Measurements from ENCODE around the gene EXOC1L. TPM values are rescaled to one million over a fixed set of nuclear protein-coding genes. Genes with fewer than 3 reads are reported as not detected.

The EXOC1L gene
- total RNA-seq, 2 experiments from 2014 or later, result not detected

GRCh38 chr4:55808632-55809031 is 11.0 kb upstream of the EXOC1L start:
- CTCF ChIA-PET, result no interaction called here
- Mint-ChIP-seq H3K4me3 (no peak overlapping the region), H3K27me3 (ENCODE audit: low read depth) (peaks cover 4% of the 10 kb centered on the region), H3K36me3 (ENCODE audit: low read depth) (no peaks in the 10 kb centered on the region), H3K9me3 (ENCODE audit: insufficient read depth) (no peaks in the 10 kb centered on the region), H3K27ac (no peak overlapping the region), H3K4me1 (ENCODE audit: low read depth) (no peaks in the 10 kb centered on the region)
- ATAC-seq (no peak), DNase-seq (no peak)
- POLR2A ChIA-PET, result no interaction called here

GRCh38 chr4:55817691-55818090 is 1.9 kb upstream of the EXOC1L start:
- Mint-ChIP-seq H3K27me3 (ENCODE audit: low read depth) (peaks cover 18% of the 10 kb centered on the region), H3K9me3 (ENCODE audit: insufficient read depth) (no peaks in the 10 kb centered on the region), H3K27ac (no peak overlapping the region), H3K36me3 (ENCODE audit: low read depth) (no peaks in the 10 kb centered on the region), H3K4me1 (ENCODE audit: low read depth) (peaks cover 3% of the 10 kb centered on the region), H3K4me3 (no peak overlapping the region)
- DNase-seq (no peak), ATAC-seq (no peak)
- ChIA-PET POLR2A (no interaction called here), CTCF (no interaction called here)

- H3K4me3 Mint-ChIP-seq, result no peak overlapping the region
- POLR2A ChIA-PET, result no interaction called here
- H3K27me3 Mint-ChIP-seq (ENCODE audit: low read depth), result peaks cover 18% of the 10 kb centered on the region
- ATAC-seq (no peak), DNase-seq (no peak)
- H3K27ac Mint-ChIP-seq, result no peak overlapping the region
- H3K36me3 Mint-ChIP-seq (ENCODE audit: low read depth), result no peaks in the 10 kb centered on the region
- no peaks in the 10 kb centered on the region for H3K9me3 Mint-ChIP-seq (ENCODE audit: insufficient read depth)
- CTCF ChIA-PET, result interaction anchor here (1.6 kb wide), 1 partner anchor 47 kb away, joined by 4 read pairs; no protein-coding TSS in a partner anchor
- peaks cover 3% of the 10 kb centered on the region for H3K4me1 Mint-ChIP-seq (ENCODE audit: low read depth)
These were observed 689 bp downstream of the EXOC1L start for GRCh38 chr4:55820279-55820678.

- Mint-ChIP-seq H3K36me3 (ENCODE audit: low read depth) (no peaks in the 10 kb centered on the region), H3K27ac (no peak overlapping the region), H3K27me3 (ENCODE audit: low read depth) (peaks cover 18% of the 10 kb centered on the region), H3K9me3 (ENCODE audit: insufficient read depth) (no peaks in the 10 kb centered on the region), H3K4me1 (ENCODE audit: low read depth) (peaks cover 3% of the 10 kb centered on the region), H3K4me3 (no peak overlapping the region)
- CTCF ChIA-PET, result no interaction called here
- POLR2A ChIA-PET, result no interaction called here
- no peak for ATAC-seq
- DNase-seq, result no peak
These were observed 2.7 kb downstream of the EXOC1L start for GRCh38 chr4:55822329-55822728.

GRCh38 chr4:55824865-55825264 is 5.3 kb downstream of the EXOC1L start:
- Mint-ChIP-seq H3K36me3 (ENCODE audit: low read depth) (no peaks in the 10 kb centered on the region), H3K4me1 (ENCODE audit: low read depth) (no peaks in the 10 kb centered on the region), H3K27me3 (ENCODE audit: low read depth) (peaks cover 13% of the 10 kb centered on the region), H3K27ac (no peak overlapping the region), H3K9me3 (ENCODE audit: insufficient read depth) (no peaks in the 10 kb centered on the region), H3K4me3 (no peak overlapping the region)
- DNase-seq (no peak), ATAC-seq (no peak)
- ChIA-PET POLR2A (no interaction called here), CTCF (no interaction called here)

- H3K4me1 Mint-ChIP-seq (ENCODE audit: low read depth), result no peaks in the 10 kb centered on the region
- ChIA-PET CTCF (interaction anchor here (1.1 kb wide), 1 partner anchor 37 kb away, joined by 3 read pairs; no protein-coding TSS in a partner anchor), POLR2A (no interaction called here)
- ATAC-seq (no peak), DNase-seq (no peak)
- H3K4me3 Mint-ChIP-seq, result no peak overlapping the region
- no peaks in the 10 kb centered on the region for H3K9me3 Mint-ChIP-seq (ENCODE audit: insufficient read depth)
- H3K27ac Mint-ChIP-seq, result no peak overlapping the region
- no peaks in the 10 kb centered on the region for H3K36me3 Mint-ChIP-seq (ENCODE audit: low read depth)
- H3K27me3 Mint-ChIP-seq (ENCODE audit: low read depth), result peaks cover 17% of the 10 kb centered on the region
These were observed 7.4 kb downstream of the EXOC1L start for GRCh38 chr4:55826986-55827385.

GRCh38 chr4:55827582-55827981 is 8.0 kb downstream of the EXOC1L start:
- Mint-ChIP-seq H3K4me1 (ENCODE audit: low read depth) (no peaks in the 10 kb centered on the region), H3K27ac (no peak overlapping the region), H3K27me3 (ENCODE audit: low read depth) (peaks cover 14% of the 10 kb centered on the region), H3K36me3 (ENCODE audit: low read depth) (no peaks in the 10 kb centered on the region), H3K4me3 (no peak overlapping the region), H3K9me3 (ENCODE audit: insufficient read depth) (no peaks in the 10 kb centered on the region)
- CTCF ChIA-PET, result interaction anchor here (1.1 kb wide), 1 partner anchor 36 kb away, joined by 3 read pairs; no protein-coding TSS in a partner anchor
- POLR2A ChIA-PET, result no interaction called here
- no peak for ATAC-seq
- DNase-seq, result no peak

- CTCF ChIA-PET, result no interaction called here
- H3K4me3 Mint-ChIP-seq, result no peak overlapping the region
These were observed 10.5 kb downstream of the EXOC1L start for GRCh38 chr4:55830048-55830447.

GRCh38 chr4:55830716-55831115 is 11.1 kb downstream of the EXOC1L start:
- Mint-ChIP-seq H3K9me3 (ENCODE audit: insufficient read depth) (no peaks in the 10 kb centered on the region), H3K4me3 (no peak overlapping the region), H3K4me1 (ENCODE audit: low read depth) (no peaks in the 10 kb centered on the region), H3K27ac (no peak overlapping the region), H3K27me3 (ENCODE audit: low read depth) (peaks cover 23% of the 10 kb centered on the region), H3K36me3 (ENCODE audit: low read depth) (no peaks in the 10 kb centered on the region)
- ATAC-seq (no peak), DNase-seq (no peak)
- CTCF ChIA-PET, result no interaction called here
- POLR2A ChIA-PET, result interaction anchor here (0.7 kb wide), 1 partner anchor 1929 kb away, joined by 3 read pairs; no protein-coding TSS in a partner anchor

More at GRCh38 chr4:55830048-55830447, 10.5 kb downstream of the EXOC1L start:
- no peaks in the 10 kb centered on the region for H3K9me3 Mint-ChIP-seq (ENCODE audit: insufficient read depth)
- no peak for DNase-seq
- no peak for ATAC-seq
- POLR2A ChIA-PET, result interaction anchor here (0.7 kb wide), 1 partner anchor 1928 kb away, joined by 3 read pairs; no protein-coding TSS in a partner anchor
- no peaks in the 10 kb centered on the region for H3K4me1 Mint-ChIP-seq (ENCODE audit: low read depth)
- peaks cover 23% of the 10 kb centered on the region for H3K27me3 Mint-ChIP-seq (ENCODE audit: low read depth)
- no peaks in the 10 kb centered on the region for H3K36me3 Mint-ChIP-seq (ENCODE audit: low read depth)
- H3K27ac Mint-ChIP-seq, result no peak overlapping the region

GRCh38 chr4:55834086-55834795 is 14.7 kb downstream of the EXOC1L start:
- ATAC-seq (no peak), DNase-seq (no peak)
- ChIA-PET CTCF (no interaction called here), POLR2A (no interaction called here)
- Mint-ChIP-seq H3K4me3 (no peak overlapping the region), H3K4me1 (ENCODE audit: low read depth) (no peaks in the 10 kb centered on the region), H3K9me3 (ENCODE audit: insufficient read depth) (no peaks in the 10 kb centered on the region), H3K36me3 (ENCODE audit: low read depth) (no peaks in the 10 kb centered on the region), H3K27me3 (ENCODE audit: low read depth) (peaks cover 28% of the 10 kb centered on the region), H3K27ac (no peak overlapping the region)

GRCh38 chr4:55837903-55838302 is 18.3 kb downstream of the EXOC1L start:
- no peak for ATAC-seq
- H3K9me3 Mint-ChIP-seq (ENCODE audit: insufficient read depth), result no peaks in the 10 kb centered on the region
- ChIA-PET POLR2A (no interaction called here), CTCF (no interaction called here)
- peaks cover 13% of the 10 kb centered on the region for H3K27me3 Mint-ChIP-seq (ENCODE audit: low read depth)
- H3K36me3 Mint-ChIP-seq (ENCODE audit: low read depth), result no peaks in the 10 kb centered on the region
- DNase-seq, result no peak
- H3K4me3 Mint-ChIP-seq, result no peak overlapping the region
- H3K27ac Mint-ChIP-seq, result no peak overlapping the region
- H3K4me1 Mint-ChIP-seq (ENCODE audit: low read depth), result no peaks in the 10 kb centered on the region

GRCh38 chr4:55838356-55838755 is 18.8 kb downstream of the EXOC1L start:
- DNase-seq, result no peak
- H3K36me3 Mint-ChIP-seq (ENCODE audit: low read depth), result no peaks in the 10 kb centered on the region
- CTCF ChIA-PET, result no interaction called here
- H3K27me3 Mint-ChIP-seq (ENCODE audit: low read depth), result peaks cover 13% of the 10 kb centered on the region
- POLR2A ChIA-PET, result no interaction called here
- no peaks in the 10 kb centered on the region for H3K4me1 Mint-ChIP-seq (ENCODE audit: low read depth)
- no peak overlapping the region for H3K4me3 Mint-ChIP-seq
- H3K9me3 Mint-ChIP-seq (ENCODE audit: insufficient read depth), result no peaks in the 10 kb centered on the region
- no peak for ATAC-seq
- no peak overlapping the region for H3K27ac Mint-ChIP-seq

- Mint-ChIP-seq H3K4me1 (ENCODE audit: low read depth) (no peaks in the 10 kb centered on the region), H3K4me3 (no peak overlapping the region), H3K27ac (no peak overlapping the region), H3K9me3 (ENCODE audit: insufficient read depth) (no peaks in the 10 kb centered on the region), H3K36me3 (ENCODE audit: low read depth) (no peaks in the 10 kb centered on the region), H3K27me3 (ENCODE audit: low read depth) (peaks cover 12% of the 10 kb centered on the region)
- CTCF ChIA-PET, result no interaction called here
- DNase-seq (no peak), ATAC-seq (no peak)
- POLR2A ChIA-PET, result no interaction called here
These were observed 19.4 kb downstream of the EXOC1L start for GRCh38 chr4:55838952-55839351.

Data from activated CD8-positive, alpha-beta T cell treated with anti-CD3 and anti-CD28 coated beads, Interleukin-2, amount 10 ng/mL, durations not matched to agents 7 days and 5 days (primary cell).